HG03039 (cell line): ENCODE measurements around the gene SREBF1.

Experiments used
- ATAC-seq: cut with Tn5 transposase; IDR thresholded peaks from one replicate; pipeline ENCODE4 v1.9.1; 2021; ENCODE audit warnings: mild to moderate bottlenecking, moderate library complexity; ENCODE audit not compliant: unreplicated experiment

SREBF1 gene

DNA sequence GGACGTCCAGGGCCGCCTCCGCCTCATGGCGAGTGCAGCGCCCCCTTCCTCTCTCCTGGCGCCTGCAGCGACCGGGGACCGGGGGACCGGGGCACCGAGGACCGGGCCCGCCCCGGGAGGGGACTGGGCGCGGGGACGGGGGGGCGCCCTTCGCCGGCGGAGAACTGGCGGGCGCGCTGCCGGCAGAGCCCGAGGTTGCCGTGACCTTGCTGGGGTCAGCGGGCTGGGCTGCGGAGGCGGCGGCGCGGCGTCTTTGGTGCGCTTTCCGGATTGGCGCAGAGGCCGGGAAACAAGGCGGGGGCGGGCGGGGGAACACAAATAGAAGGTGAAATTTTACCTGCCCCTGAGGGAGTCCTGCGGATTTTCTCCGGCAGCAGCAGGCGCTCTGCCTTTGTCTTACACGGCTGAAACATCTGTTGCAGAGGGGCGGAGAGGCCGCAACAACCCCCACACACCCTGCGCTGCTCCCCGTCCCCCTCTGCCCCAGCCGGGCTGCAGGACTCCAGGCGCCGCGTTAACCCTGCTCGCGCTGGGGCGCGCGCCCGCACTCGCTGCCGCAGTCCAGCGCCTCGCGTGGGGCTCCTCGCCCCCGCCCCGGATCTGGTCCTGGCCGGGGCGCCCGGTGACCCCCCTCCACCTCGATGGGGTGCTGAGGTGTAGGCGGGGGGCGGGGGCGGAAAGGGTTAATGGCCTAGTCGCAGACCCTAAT is 53.5 kb downstream of the SREBF1 start:
- no peak for ATAC-seq

DNA sequence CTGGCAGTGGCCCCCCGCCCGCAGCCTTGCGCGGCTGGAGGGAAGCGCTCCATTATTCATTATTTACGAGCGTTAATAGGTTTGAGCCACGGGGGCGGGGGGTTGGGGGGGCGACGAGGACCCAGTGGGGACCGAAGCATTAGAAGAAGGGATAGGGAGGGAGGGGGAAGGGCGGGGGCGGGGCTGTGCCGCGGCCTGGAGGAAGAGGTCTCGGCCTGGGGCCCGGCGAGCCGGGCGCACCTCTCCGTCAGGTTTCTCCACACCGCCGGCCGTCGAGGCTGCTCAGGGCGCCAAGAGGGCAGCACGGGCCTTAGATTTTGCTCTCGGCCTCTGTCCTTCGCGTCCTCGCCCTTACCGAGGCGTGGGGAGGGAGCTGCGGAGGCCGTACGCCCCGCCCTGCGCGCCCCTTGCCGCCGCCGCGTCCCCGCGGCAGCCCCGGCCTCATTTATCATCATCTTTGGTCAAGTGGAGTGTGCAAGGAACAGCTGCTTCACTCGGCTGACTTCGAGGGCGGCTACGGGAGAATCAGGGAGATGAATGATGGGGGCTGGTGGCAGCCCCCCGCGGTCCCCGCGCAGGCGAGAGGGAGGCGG is 54.2 kb downstream of the SREBF1 start:
- no peak for ATAC-seq

GRCh38 chr17:17781591-17782496 is 54.9 kb downstream of the SREBF1 start:
- no peak for ATAC-seq

DNA sequence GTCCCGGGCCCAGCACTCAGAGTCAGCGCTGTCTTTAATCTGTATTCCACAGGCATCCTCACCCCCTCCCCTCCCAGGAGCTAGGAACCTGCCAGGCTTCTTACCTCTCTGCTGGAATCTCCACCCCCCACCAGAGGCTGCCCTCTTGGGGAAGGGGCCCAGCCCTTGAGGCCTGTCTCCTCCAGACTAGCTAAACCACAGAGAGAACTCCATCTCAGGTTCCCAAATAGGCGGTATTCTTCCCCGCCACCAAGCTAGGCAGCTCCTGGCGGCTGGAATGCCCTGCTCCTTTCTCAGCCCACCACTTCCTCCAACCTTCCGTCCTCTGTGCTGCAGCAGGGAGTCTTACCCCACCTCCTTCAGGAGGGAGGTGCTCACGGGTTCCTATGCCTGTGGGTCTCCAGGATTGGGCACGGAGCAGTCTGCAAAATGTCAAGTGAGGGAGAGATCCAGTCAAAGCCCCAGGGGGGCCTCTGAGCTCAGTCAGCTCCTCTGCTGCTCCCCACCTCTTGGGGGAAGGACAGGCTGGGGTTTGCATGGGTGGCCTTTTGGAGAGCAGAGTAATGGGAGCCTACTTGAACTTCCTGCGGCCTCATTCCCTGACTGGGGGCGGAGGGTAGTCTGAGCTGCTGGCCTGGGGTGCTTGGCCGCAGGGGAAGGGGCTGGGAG is 55.7 kb downstream of the SREBF1 start:
- no peak for ATAC-seq

GRCh38 chr17:17779015-17779611 is 57.7 kb downstream of the SREBF1 start:
- no peak for ATAC-seq

- no peak for ATAC-seq
Measured at GRCh38 chr17:17778308-17779014, 58.3 kb downstream of the SREBF1 start.

DNA sequence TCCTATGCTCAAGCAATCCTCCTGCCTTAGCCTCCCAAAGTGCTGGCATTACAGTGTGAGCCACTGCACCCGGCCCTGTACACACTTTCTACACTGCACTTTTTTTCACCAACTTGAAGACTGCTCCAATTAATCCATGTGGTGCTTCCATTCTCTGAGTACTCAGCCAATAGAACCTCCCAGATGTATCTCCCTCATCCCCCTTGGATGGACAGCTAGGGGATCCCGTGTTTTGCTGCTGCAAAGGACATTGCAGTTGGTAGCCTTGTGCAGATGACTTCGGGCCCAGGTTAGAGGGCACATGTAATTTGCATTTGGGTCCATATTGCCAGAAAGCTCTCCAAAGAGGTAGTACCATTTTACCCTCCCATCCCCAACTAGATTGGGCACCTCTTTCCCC is 59.9 kb downstream of the SREBF1 start:
- ATAC-seq = no peak

DNA sequence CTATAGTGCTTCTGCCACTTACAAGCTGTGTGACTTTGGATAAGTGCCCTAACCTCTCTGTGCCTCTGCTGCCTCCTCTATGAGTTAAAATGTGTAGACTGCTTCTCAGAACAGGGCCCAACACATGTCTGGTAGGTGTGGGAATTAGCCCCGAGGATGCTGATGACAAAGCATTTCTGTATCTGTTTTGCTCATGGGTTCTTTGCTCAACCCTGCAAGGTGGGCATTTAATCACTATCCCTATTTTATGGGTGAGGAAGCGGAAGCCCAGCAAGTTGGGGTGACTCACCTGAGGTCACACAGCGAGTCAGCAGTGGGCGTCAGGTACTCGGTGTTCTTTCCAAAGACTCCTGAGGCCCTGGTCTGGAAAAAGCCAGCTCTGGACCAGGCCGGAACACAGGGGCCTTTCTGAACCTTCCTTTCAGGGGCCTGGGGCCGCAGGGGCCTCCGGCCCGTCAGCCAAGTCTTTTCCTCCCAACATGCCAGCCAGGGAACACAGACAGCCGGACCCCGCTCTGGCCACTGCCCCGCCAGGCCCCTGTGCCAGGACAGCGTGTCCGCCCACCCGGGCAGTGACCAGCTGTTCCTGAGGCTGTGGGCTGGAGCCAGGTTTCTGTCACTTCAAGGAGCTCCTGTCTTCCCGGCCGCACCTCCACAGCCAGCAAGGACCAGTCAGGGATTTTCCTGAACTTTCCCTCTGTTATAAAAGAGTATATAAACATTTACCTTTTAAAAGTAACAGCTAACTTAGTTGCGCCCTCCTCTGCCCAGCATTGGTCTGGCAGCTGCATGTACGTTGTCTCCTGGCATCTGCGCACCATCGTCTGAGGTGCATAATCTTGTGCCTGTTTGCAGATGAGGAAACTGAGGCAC is 62.5 kb downstream of the SREBF1 start:
- ATAC-seq = no peak

DNA sequence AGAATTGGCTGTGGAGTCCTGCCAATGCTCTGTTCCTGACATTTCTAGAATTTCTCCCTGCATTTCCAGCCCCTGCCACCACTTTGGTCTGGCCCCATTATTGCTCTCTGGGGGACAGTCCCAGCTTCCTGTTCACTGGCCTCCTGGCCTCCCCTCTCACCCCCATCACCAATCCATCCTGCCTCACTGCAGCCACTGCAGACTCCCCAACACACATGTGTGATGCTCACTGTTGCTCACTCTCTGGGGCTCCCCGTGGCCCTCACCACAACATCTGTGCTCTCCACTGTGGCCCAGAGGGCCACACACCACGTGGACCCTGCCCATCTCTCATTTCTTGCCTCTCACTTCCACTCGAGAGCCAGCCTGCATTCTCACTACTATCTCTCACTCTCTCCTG is 64.6 kb downstream of the SREBF1 start:
- ATAC-seq = no peak

- ATAC-seq = no peak
Measured at GRCh38 chr17:17771498-17772201, 65.1 kb downstream of the SREBF1 start.

- no peak for ATAC-seq
Measured at GRCh38 chr17:17770632-17771044, 66.1 kb downstream of the SREBF1 start.

DNA sequence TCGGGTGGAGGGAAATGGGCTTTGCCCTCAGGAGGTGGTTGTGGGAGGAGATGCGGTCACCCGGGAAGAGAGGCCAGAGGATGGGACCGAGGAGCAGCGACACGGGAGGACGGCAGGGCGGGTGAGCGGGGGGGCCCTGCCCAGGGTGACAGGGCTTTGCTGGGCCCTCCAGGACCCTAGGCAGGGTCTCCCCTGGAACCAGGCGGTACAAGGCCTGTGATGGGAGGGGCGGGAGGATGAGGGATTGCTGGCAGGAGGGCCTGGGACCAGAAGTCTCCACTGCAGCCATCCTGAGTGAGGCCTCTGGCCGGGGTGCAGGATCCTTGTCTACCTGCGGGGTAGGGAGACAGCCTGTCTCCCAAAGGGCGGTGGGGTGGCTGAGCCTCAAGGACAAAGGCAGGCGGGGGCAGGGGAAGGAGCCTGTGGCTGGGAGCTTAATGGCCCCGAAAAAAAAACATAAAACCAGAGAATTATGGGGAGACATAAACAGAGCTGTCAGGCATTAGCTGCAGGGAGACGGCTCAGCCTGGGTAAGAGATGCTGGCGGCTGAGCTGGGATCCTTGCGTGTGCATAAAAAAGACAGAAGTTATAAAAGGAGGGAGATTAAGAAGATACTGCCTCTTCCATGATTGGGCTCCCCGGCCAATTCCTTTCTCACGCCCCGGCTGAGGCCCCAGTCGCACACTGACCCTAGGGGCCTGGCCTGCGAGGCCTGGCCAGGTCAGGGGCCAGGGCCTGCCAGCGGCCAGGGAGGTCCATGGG is 66.7 kb downstream of the SREBF1 start:
- no peak for ATAC-seq

GRCh38 chr17:17768424-17769088 is 68.2 kb downstream of the SREBF1 start:
- no peak for ATAC-seq

DNA sequence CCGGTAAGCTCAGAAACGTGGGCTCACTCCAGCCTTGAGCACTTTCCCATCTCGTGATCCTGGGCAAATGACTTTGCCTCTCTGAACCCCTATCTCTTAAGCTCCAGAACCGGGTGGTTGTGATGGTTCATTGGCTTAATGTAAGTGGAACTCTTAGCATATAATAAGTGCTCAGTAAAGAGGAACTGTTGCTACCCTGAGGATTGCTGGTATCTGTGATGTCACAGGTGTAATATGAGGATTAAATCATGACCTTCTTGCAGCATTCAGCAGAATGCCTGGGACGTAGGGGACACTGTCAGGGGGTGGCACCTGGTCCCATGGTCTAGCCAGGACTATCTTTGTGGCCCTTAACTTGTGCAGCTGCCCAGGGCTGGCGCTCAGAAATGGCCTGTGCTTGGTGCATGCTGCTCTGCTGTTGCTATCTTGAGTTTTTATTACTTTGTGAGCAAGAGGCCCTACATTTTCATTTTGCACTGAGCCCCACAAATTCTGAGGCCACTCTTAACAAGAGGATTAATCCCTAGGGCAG is 68.8 kb downstream of the SREBF1 start:
- ATAC-seq = no peak

GRCh38 chr17:17767154-17767869 is 69.5 kb downstream of the SREBF1 start:
- ATAC-seq = no peak

GRCh38 chr17:17766744-17767120 is 70.1 kb downstream of the SREBF1 start:
- ATAC-seq = no peak
